HL-60 (cell line): ENCODE data around the gene SYNGR1.

ENCODE experiments used
- TF ChIP-seq, protein P1 (sequence below): IDR thresholded peaks from one replicate; pipeline ENCODE4 v1.5.1; 2011; ENCODE audit warnings: low read length, control low read depth, inconsistent platforms; ENCODE audit not compliant: insufficient read depth
- TF ChIP-seq, protein P2 (sequence below): IDR thresholded peaks from 2 replicates; pipeline ENCODE4 v1.6.1; 2012; ENCODE audit warnings: low read depth; ENCODE audit not compliant: insufficient replicate concordance

DNA sequence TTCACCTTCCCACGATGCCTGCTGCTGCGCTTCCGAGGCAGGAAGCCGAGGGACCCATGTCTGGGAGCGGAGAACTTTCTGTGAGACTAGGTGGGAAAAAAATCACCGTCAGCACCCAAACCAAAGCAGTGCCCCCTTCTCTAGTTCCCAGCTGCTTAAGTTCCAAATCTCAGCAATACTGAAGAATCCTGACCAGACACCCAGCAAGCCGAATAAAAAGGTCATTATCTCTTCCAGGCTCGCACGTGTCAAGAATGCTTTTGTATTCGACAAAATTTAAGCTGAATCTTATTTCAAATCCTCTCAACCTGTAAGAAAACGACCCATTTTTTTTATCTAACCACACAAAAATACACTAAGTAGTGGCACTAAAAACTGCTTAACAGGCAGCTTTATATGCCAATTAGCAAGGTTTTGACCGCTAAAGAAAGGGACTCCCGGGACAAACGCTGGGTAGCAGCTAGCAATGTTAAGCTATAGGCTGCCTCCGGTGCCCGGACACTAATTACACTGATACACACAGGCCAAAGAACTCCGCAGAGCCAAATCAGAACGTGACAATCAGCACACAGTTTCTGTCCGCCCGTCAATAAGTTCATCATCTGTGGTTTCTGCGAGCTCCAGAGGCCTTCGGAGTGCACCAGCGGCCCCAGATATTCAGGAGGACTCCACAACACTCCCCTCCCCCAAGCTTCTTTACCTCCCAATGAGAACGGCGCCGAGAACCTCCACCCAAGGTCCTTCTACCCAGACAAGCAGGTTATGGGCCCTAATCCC, 31.1 kb upstream of the SYNGR1 start:
- TF ChIP-seq, protein P1, sequence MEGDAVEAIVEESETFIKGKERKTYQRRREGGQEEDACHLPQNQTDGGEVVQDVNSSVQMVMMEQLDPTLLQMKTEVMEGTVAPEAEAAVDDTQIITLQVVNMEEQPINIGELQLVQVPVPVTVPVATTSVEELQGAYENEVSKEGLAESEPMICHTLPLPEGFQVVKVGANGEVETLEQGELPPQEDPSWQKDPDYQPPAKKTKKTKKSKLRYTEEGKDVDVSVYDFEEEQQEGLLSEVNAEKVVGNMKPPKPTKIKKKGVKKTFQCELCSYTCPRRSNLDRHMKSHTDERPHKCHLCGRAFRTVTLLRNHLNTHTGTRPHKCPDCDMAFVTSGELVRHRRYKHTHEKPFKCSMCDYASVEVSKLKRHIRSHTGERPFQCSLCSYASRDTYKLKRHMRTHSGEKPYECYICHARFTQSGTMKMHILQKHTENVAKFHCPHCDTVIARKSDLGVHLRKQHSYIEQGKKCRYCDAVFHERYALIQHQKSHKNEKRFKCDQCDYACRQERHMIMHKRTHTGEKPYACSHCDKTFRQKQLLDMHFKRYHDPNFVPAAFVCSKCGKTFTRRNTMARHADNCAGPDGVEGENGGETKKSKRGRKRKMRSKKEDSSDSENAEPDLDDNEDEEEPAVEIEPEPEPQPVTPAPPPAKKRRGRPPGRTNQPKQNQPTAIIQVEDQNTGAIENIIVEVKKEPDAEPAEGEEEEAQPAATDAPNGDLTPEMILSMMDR: no peak
- TF ChIP-seq, protein P2, sequence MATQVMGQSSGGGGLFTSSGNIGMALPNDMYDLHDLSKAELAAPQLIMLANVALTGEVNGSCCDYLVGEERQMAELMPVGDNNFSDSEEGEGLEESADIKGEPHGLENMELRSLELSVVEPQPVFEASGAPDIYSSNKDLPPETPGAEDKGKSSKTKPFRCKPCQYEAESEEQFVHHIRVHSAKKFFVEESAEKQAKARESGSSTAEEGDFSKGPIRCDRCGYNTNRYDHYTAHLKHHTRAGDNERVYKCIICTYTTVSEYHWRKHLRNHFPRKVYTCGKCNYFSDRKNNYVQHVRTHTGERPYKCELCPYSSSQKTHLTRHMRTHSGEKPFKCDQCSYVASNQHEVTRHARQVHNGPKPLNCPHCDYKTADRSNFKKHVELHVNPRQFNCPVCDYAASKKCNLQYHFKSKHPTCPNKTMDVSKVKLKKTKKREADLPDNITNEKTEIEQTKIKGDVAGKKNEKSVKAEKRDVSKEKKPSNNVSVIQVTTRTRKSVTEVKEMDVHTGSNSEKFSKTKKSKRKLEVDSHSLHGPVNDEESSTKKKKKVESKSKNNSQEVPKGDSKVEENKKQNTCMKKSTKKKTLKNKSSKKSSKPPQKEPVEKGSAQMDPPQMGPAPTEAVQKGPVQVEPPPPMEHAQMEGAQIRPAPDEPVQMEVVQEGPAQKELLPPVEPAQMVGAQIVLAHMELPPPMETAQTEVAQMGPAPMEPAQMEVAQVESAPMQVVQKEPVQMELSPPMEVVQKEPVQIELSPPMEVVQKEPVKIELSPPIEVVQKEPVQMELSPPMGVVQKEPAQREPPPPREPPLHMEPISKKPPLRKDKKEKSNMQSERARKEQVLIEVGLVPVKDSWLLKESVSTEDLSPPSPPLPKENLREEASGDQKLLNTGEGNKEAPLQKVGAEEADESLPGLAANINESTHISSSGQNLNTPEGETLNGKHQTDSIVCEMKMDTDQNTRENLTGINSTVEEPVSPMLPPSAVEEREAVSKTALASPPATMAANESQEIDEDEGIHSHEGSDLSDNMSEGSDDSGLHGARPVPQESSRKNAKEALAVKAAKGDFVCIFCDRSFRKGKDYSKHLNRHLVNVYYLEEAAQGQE: no peak
